Body of pancreas (tissue), 4 donors: ENCODE data around the gene AP1M1. TPM values are rescaled to one million over a fixed set of nuclear protein-coding genes. Genes with fewer than 3 reads are reported as not detected.

Experiments used
- ATAC-seq: fragments of 150-250 bp; one replicate; pipeline ENCODE4 v1.9.1; 2016
- DNase-seq, 4 donors: peaks; one replicate each; pipeline ENCODE4 v3.0.0-alpha.2; 2019
- H3K27ac ChIP-seq, 4 donors: fragments of 200-600 bp; sonication (generic); 1 replicate in 3 of 4; 2 replicates in 1 of 4; pipeline versions ENCODE4 v1.5.1 to v1.6.1; 2016 to 2019; ENCODE audit warnings: mild to moderate bottlenecking in 1 of 4, mixed read lengths in 1 of 4, moderate library complexity in 1 of 4
- H3K27me3 ChIP-seq, 2 donors: fragments of 200-600 bp; sonication (generic); one replicate each; pipeline ENCODE4 v1.6.0; 2016; ENCODE audit warnings: mild to moderate bottlenecking in 1 of 2
- H3K36me3 ChIP-seq, 2 donors: fragments of 200-600 bp; sonication (generic); replicated peaks in 1 of 2; 2 replicates each; pipeline ENCODE4 v1.5.1; 2016; ENCODE audit warnings: low read depth in 2 of 2; ENCODE audit not compliant: insufficient read depth in 1 of 2
- H3K4me1 ChIP-seq: fragments of 200-600 bp; sonication (generic); one replicate; pipeline ENCODE4 v1.6.0; 2016
- H3K4me3 ChIP-seq, 2 donors: fragments of 200-600 bp; sonication (generic); 1 replicate in 1 of 2; 2 replicates in 1 of 2; pipeline ENCODE4 v1.5.1; 2016 to 2019
- H3K9me3 ChIP-seq, 3 donors: fragments of 200-600 bp; sonication (generic); 1 replicate in 2 of 3; 2 replicates in 1 of 3; pipeline ENCODE4 v1.5.1; 2016
- POLR2A ChIP-seq, 3 donors: fragments of 450-650 bp; IDR thresholded peaks; one replicate each; pipeline ENCODE4 v1.6.1; 2016; ENCODE audit warnings: antibody characterized with exemption in 3 of 3, mild to moderate bottlenecking in 2 of 3
- WGBS, 2 donors: methylation state at CpG; one replicate each; pipeline ENCODE4 v1.1.5; 2017; 5-methylcytosine and 5-hydroxymethylcytosine counted together
- intact Hi-C: fragments of 100-400 bp; cut with DNase I; formaldehyde crosslinking; loops from one replicate; pipeline ENCODE4 v1.15.1; 2023
- total RNA-seq, 2 donors: library from RNA; depleted of rRNA; stranded (reverse); fragments of >200 nt; gene quantifications; one replicate each; pipeline ENCODE4 v1.1.0, GENCODE V29; 2016
- TF ChIP-seq, protein P1 (sequence below), 7 experiments: fragments of 450-650 bp in 4 of 7; fragments of 200-600 bp in 3 of 7; sonication (generic) in 3 of 7; IDR thresholded peaks; one replicate each; pipeline ENCODE4 v1.5.1; 2016 to 2019; ENCODE audit warnings: antibody characterized with exemption in 7 of 7

AP1M1 gene
- total RNA-seq: 10 to 100 TPM; 22.3 to 23.1 TPM

- Histone ChIP-seq H3K9me3 (no peaks in the 10 kb centered on the region), H3K4me1 (peaks cover 24% of the 10 kb centered on the region), H3K27me3 (no peaks in the 10 kb centered on the region), H3K4me3 (peak within 1 kb of the TSS; percentile 75 to 100), H3K36me3 (peaks cover 0 to under 1% of the 10 kb centered on the region in 2 donors), H3K27ac (peak within 1 kb of the TSS in 3 of 4 donors; percentile 61 to 78 (median 75))
- peak; percentile 98 to 99 (median 98) for DNase-seq
- intact Hi-C loops: no loop called here
- peak; percentile 97 for ATAC-seq
- TF ChIP-seq POLR2A (IDR thresholded peaks at IDR 0.05): peak in 2 of 3 donors; percentile 51 to 64
- TF ChIP-seq, protein P1, sequence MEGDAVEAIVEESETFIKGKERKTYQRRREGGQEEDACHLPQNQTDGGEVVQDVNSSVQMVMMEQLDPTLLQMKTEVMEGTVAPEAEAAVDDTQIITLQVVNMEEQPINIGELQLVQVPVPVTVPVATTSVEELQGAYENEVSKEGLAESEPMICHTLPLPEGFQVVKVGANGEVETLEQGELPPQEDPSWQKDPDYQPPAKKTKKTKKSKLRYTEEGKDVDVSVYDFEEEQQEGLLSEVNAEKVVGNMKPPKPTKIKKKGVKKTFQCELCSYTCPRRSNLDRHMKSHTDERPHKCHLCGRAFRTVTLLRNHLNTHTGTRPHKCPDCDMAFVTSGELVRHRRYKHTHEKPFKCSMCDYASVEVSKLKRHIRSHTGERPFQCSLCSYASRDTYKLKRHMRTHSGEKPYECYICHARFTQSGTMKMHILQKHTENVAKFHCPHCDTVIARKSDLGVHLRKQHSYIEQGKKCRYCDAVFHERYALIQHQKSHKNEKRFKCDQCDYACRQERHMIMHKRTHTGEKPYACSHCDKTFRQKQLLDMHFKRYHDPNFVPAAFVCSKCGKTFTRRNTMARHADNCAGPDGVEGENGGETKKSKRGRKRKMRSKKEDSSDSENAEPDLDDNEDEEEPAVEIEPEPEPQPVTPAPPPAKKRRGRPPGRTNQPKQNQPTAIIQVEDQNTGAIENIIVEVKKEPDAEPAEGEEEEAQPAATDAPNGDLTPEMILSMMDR (IDR thresholded peaks at IDR 0.05): no peak
- 0% methylated on average over 3 to 60 of the region's 65 CpGs for WGBS, 2 donors
Observed at GRCh38 chr19:16197622-16198369, at the start of gene AP1M1. TSS of gene AP1M1 (plus strand) at chr19:16197911. CDS start at chr19:16198027, 116 bp downstream.

DNA sequence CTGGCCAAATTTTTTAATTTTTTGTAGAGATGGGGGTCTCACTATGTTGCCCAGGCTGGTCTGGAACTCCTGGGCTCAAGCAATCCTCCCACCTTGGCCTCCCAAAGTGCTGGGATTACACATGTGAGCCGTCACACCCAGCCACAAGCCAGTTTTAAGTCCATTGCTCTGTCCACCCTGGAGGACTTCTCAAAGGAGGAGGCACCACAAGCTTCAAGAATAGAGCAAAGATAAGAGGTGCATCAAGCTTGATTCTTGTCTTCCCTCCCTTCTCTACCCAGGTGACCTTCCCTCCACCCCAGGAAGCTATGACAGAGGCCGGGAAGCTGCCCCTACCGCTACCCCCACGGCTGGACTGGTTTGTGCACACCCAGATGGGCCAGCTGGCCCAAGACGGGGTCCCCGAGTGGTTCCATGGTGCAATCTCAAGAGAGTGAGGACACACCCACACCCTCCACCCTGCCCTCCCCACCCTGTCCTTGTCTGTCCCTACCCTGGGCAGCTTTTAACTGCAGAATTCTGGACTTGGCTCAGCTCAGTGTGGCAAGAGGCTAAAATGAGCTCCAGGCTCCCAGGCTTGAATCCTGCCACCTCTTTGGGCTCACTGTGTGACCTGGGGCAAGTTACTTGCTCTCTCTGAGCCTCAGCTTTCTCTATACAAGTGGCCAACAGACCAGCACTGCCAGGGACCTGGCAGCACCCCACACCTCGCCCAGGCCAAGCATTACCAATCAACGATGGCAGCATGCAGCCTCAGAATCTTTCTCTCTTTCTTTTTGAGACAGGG, 49.1 kb upstream of the AP1M1 start:
- WGBS, 2 donors: 81 to 98% methylated on average over 5 to 8 of the region's 8 CpGs
- ATAC-seq: no peak

GRCh38 chr19:16153582-16154336, 44.0 kb upstream of the AP1M1 start:
- H3K27me3 ChIP-seq: no peaks in the 10 kb centered on the region
- no peaks in the 10 kb centered on the region for H3K9me3 ChIP-seq
- ATAC-seq (no peak), DNase-seq (no peak)
- no peaks in the 10 kb centered on the region for H3K4me1 ChIP-seq
- H3K36me3 ChIP-seq: no peaks in the 10 kb centered on the region
- 74 to 100% methylated on average over 7 to 11 of the region's 11 CpGs for WGBS, 2 donors
- H3K4me3 ChIP-seq: no peak overlapping the region
- TF ChIP-seq, protein P1 (IDR thresholded peaks at IDR 0.05): no peak
- no peak for TF ChIP-seq POLR2A (IDR thresholded peaks at IDR 0.05)
- intact Hi-C loops: no loop called here
- no peak overlapping the region for H3K27ac ChIP-seq

More for the DNA sequence above, 49.1 kb upstream of the AP1M1 start:
- Histone ChIP-seq H3K36me3 (no peaks in the 10 kb centered on the region), H3K27me3 (no peaks in the 10 kb centered on the region), H3K9me3 (no peaks in the 10 kb centered on the region), H3K27ac (no peak overlapping the region), H3K4me1 (peaks cover 15% of the 10 kb centered on the region), H3K4me3 (no peak overlapping the region)
- TF ChIP-seq POLR2A (IDR thresholded peaks at IDR 0.05): no peak
- TF ChIP-seq, protein P1 (IDR thresholded peaks at IDR 0.05): no peak
- no peak for DNase-seq
- intact Hi-C loops: no loop called here

GRCh38 chr19:16154557-16154956, 43.2 kb upstream of the AP1M1 start:
- Histone ChIP-seq H3K4me3 (no peak overlapping the region), H3K27ac (no peak overlapping the region), H3K4me1 (no peaks in the 10 kb centered on the region), H3K36me3 (no peaks in the 10 kb centered on the region), H3K9me3 (no peaks in the 10 kb centered on the region), H3K27me3 (no peaks in the 10 kb centered on the region)
- intact Hi-C loops: no loop called here
- DNase-seq: no peak
- WGBS, 2 donors: 95 to 96% methylated on average over 8 of the region's 8 CpGs
- no peak for ATAC-seq
- TF ChIP-seq, protein P1 (IDR thresholded peaks at IDR 0.05): no peak
- TF ChIP-seq POLR2A (IDR thresholded peaks at IDR 0.05): no peak
